Stimulated activated naive CD4-positive, alpha-beta T cell treated with Interleukin-2 at 50 U/mL for 16 hours (primary cell): Measurements from ENCODE around the gene ARHGEF7.
"Not testable (repeated sequence)": the region's sequence is repeated elsewhere in the genome, so short reads cannot be mapped to it uniquely, and the experiment has no call there.

Source experiments
- DNase-seq: peaks from one replicate; lab custom pipeline; 2025; lab: John Stamatoyannopoulos, UW

Gene ARHGEF7, protein sequence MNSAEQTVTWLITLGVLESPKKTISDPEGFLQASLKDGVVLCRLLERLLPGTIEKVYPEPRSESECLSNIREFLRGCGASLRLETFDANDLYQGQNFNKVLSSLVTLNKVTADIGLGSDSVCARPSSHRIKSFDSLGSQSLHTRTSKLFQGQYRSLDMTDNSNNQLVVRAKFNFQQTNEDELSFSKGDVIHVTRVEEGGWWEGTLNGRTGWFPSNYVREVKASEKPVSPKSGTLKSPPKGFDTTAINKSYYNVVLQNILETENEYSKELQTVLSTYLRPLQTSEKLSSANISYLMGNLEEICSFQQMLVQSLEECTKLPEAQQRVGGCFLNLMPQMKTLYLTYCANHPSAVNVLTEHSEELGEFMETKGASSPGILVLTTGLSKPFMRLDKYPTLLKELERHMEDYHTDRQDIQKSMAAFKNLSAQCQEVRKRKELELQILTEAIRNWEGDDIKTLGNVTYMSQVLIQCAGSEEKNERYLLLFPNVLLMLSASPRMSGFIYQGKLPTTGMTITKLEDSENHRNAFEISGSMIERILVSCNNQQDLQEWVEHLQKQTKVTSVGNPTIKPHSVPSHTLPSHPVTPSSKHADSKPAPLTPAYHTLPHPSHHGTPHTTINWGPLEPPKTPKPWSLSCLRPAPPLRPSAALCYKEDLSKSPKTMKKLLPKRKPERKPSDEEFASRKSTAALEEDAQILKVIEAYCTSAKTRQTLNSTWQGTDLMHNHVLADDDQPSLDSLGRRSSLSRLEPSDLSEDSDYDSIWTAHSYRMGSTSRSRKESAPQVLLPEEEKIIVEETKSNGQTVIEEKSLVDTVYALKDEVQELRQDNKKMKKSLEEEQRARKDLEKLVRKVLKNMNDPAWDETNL

DNA sequence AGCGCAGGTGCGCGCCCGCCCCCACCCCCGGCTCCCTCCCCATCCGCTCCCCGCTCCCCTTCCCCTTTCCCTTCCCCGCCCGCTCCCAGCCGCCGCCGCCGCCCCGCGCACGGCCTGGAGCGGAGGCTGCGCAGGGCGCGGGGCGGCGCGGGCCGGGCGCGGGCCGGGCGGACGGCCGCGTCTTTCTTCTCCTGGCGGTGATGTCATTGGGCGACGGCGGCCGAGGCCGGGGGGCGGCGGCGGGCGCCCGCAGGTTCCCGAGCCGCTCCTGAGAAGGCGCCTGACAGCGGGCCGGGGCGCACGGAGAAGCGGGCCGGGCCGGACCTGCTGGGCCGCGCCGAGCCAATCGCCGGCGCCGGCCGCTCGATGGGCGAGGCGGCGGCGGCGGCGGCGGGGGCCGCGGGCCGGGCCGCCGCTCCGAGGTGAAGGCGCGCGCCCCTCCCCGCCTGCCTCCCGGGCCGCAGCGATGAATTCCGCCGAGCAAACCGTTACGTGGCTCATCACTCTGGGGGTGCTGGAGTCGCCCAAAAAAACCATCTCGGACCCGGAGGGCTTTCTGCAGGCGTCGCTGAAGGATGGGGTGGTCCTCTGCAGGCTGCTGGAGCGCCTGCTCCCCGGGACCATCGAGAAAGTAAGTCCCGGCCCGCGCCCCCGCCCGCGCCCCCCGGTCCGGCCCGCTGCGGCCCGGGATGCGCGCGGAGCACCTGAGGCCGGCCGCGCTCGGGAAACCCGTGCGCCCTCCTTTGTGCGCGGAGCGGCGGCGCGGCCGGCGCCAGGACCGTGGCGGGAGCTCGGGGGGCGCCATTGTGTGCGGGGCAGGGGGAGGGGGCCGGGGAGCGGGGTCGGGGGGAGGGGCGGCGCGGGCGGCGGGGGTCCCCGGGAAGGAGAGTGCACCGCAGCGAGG is at the start of gene ARHGEF7:
TSS of gene ARHGEF7 (plus strand) at position 250 of the 904 bp plus-strand sequence. CDS start at position 467, 217 bp downstream.
- no peak for DNase-seq

DNA sequence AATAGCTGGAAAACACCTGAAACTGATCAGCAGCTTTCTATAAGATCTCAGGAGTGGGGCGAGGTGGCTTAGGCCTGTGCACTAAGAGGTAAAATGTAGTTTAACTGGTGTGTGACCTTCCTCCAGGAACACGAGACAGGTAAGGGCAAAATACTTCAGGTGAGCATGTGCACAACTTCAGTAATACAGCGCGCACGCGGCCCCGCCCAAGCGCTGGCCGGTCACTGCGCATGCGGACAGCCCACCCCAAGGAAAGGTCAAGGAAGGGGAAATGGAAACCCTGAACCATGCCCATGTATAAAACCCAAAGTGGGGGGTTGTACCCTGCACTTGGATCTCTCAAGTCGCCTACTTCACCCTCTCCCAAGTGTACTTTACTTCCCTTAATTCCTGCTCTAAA is 49.4 kb upstream of the ARHGEF7 start:
- DNase-seq, result no peak

DNA sequence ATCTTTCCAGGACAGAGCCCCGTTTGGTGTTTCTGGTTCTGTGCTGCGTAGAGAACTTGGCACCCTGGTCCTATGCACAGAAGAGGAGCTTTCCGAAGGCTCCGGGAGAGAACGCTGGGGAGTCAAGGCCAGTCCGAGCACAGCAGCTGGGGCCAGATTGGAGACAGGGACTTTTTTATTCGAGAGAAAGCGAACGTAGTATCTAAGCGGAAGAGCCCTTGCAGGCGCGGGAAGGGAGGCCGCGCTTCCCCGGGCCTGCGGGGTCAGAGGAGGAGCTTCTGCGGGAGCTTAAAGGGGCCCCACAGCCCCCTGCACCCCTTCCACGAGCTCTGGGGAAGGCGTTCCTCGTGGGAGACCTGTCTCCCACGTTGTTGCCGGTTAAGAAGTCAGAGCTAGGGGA is 48.6 kb upstream of the ARHGEF7 start:
- no peak for DNase-seq

DNA sequence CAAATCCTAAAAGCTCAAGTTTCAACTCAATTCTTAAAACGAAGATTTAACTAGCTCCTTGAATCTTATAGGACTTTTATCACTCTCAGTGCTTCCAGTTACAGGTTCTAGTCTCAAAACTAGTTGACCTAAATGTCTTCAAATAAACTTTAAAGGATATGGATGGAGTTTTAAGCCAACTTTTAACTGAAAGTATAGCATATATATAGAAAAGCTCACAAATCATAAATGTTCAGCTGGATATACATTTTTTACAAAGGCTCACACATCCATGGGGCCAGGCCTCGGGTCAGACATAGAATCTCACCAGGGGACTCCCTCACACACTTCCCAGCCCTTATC is 47.1 kb upstream of the ARHGEF7 start:
- DNase-seq, result no peak

DNA sequence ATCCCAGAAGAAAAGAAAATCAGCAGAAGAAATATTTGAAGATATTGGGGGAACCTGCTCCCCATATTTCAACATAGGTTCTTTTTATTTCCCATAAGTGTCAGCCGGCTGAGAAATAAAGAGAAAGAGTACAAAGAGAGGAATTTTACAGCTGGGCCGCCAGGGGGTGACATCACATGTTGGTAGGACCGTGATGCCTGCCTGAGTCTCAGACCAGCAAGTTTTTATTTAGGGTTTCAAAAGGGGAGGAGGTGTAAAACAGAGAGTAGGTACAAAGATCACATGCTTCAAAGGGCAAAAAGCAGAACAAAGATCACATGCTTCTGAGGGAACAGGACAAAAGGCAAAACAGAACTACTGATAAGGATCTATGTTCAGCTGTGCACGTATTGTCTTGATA is 44.0 kb upstream of the ARHGEF7 start:
- not testable (repeated sequence) for DNase-seq

DNA sequence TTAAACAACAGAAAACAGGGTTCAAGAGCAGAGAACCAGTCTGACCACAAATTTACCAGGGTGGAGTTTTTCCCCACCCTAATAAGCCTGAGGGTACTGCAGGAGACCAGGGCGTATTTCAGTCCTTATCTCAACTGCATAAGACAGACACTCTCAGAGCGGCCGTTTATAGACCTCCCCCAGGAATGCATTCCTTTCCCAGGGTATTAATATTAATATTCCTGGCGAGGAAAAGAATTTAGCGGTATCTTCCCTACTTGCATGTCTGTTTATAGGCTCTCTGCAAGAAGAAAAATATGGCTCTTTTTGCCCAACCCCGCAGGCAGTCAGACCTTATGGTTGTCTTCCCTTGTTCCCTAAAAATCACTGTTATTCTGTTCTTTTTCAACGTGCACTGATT is 43.6 kb upstream of the ARHGEF7 start:
- DNase-seq, result not testable (repeated sequence)

DNA sequence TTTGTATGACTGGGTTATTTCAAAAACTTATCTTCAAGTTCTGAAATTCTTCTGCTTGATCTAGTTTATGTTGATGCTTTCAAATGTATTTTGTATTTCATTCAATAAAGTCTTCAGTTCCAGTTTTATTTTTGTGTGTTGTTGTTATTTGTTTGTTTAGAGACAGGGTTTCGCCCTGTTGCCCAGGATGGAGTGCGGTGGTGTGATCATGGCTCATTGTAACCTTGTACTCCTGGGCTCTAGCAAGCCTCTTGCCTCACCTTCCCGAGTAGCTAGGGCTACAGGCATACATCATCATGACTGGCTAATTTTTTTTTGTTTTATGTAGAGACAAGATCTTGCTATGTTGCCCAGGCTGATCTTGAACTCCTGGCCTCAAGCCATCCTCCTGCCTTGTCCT is 40.3 kb upstream of the ARHGEF7 start:
- DNase-seq, result no peak

DNA sequence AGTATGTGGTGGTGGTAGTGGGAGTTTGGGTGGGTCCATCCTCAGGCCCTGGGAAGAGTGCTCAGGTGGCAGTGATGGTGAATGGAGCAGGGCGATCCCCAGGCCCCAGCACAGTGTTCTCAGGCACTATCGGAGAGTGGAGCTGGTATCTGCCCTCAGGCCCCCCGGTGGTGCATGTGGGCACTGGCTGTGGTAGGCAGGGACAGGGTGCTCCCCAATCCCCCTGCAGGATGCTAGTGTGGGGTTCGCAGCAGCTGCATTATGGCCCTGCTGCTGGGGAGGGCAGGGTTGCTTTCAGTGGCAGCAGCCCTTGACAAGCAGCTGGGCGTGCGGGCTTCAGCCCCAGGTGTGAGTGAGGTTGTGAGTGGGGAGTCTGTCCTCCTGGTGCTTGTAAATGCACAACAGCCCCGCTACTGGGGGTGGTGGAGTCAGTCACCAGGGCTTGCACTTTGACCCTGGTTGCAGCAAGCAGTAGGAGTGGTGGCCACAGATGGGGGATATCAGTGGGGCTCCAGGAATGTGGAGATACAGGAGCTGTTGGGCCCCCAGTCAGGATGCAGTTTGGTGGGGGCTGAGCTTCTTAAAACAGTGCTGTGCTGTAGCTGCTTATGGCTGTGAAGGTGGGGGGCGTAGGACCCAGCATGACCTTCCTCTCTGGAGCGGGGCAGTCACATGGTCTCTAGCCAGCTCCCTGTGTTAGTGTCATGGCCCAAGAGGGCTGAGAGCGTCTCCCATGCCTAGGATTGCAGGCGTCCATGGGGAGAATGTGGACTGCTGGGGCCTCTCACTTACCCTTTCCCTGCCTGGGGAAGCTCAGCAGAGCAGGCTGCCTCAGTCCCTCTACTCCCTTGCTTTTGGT is 38.7 kb upstream of the ARHGEF7 start:
- no peak for DNase-seq

DNA sequence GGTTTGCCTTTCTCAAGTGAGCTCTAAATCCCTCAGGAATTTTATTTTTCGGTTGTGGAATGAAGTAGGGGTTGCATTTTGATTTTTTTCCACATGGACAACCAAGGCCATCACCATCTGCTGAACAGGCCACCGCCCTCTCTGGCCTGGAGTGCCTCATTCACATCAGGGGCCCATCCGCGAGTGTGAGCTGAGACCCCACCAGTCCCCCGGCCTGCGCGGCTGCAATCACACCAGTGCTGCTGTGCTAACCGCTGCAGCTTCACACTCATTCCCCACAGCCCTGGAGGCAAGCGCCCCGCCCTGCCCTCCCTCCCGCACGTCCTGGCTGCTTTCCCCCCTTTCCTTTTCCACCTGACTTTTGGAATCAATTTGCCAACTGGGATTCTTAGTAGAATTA is 35.7 kb upstream of the ARHGEF7 start:
- DNase-seq, result no peak

DNA sequence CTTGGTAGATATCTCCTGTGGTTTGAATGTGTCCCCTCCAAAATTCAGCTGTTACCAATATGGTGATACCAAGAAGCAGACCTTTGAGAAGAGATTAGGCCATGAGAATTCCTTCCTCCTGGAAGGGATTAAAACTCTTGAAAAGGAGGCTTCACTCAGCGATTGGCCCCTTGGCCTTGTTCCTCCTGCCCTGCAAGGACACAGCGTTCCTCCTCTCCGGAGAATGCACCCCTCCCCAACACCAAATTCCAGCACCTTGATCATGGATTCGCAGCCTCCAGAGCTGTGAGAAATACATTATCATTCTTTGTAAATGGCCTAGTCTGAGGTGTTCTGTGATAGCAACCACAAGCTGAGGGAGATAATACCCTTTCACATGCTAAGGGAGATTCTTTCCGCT is 34.5 kb upstream of the ARHGEF7 start:
- DNase-seq, result no peak

DNA sequence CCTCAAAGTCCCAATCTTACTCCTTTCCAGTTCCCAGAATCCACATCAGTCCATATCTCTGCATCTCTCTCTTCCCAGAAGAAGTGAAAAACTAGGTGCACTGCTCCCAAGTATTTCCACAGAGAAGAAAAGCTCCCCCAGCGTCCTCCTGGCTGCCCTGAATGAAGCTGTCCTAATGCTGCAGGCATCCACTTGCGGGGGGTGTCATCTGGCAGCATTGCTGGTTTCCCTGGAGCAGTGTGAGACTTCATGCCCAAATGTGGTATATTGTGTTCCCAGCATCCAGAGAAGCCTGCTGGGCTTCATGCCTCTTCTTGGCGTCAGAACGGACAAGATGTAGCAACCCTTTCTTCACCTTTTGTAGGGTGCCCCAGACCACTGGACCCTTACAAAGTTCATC is 32.9 kb upstream of the ARHGEF7 start:
- DNase-seq, result no peak

DNA sequence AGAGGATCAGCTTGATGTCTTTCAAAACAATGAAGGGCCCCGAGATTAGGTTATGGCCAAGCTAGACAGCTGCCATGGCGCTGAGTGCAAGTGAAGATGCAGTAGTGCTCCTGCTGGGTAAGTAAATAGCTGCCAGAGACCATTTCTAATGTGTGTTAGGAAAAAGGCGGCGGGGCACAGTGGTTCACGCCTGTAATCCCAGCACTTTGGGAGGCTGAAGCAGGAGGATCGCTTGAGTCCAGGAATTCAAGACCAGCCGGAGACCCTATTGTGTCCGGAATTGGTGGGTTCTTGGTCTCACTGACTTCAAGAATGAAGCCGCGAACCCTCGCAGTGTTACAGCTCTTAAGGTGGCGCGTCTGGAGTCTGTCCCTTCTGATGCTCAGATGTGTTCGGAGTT is 32.3 kb upstream of the ARHGEF7 start:
- not testable (repeated sequence) for DNase-seq

DNA sequence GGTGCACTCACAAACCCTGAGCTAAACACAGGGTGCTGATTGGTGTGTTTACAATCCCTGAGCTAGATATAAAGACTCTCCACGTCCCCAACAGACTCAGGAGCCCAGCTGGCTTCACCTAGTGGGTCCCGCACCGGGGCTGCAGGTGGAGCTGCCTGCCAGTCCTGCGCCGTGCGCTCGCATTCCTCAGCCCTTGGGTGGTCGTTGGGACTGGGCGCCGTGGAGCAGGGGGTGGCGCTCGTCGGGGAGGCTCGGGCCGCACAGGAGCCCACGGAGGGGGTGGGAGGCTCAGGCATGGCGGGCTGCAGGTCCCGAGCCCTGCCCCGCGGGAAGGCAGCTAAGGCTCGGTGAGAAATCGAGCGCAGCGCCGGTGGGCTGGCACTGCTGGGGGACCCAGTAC is 31.4 kb upstream of the ARHGEF7 start:
- DNase-seq, result not testable (repeated sequence)

DNA sequence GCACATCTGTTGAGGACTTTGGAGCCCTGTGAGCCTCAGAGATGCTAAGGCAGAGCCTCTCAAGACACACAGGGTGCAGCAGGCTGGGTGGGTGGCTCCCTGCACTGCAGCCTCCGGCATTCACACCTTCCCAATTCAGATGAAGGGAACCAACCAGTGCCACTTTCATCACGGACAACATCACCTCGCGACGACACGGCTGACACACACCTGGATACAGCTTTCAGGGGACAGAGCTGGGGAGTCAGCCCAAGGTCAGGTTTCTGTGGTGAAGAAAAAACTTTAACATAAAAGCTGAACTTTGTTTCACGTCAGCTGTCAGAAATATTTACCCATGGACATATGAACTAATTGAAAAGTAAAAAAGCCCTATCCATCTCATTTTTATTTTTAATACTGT is 24.9 kb upstream of the ARHGEF7 start:
- no peak for DNase-seq

DNA sequence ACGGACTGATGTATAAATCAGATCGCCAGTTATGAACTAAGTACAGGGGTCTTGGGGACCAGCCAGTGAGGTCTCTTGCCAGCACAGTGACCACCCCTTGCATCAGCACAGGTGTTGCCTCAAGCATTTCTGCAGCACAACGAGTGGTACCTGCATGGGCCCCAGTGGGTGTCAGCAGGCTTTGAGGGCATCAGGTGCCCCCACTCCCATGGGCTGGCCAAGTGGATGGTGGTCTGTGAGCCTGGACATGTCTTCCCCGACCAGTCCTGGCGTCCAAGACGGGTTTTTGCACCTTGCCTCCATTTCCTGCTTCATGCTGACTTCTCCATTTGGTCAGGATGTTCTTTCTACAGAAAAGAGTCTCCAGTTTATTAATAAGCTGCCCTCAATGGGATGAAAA is 22.4 kb upstream of the ARHGEF7 start:
- no peak for DNase-seq

DNA sequence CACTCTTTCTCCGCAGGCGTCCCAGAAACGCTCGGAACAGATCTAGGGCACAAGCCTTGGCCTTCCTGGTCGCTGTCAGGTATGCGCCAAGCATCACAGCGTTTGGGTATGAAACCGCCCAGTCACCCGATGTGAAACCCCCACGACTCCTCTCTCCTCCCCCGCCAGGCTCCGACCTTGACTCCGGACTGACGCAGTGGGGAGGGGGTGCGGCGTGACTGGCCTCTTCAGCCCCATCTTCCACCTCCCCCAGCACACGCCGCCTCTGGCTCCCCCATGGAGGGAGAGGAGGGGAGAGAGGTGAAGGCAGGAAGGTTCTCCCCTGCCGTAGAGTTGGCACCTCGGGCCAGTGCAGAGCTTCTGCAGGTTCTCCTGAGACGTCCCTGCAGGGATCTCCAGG is 22.0 kb upstream of the ARHGEF7 start:
- no peak for DNase-seq

DNA sequence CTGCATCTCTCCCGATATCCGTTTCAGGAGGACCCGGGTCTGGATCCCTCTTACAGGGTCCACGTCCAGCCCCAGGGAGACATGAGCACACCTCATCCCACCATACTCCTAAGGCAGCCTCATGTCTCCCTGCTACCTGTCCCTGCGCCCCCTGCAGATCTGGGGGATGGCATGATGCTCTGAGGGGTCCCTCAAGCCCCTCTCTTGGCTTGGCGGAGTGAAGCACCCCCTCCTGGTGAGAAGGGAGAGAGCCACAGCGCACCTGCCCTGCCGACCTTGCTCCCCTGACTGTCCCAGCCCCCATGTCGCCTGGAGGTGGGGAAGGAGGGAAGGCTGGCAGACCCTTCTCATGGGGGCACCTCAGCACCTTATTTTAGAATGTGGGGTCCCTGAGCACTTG is 21.5 kb upstream of the ARHGEF7 start:
- no peak for DNase-seq

DNA sequence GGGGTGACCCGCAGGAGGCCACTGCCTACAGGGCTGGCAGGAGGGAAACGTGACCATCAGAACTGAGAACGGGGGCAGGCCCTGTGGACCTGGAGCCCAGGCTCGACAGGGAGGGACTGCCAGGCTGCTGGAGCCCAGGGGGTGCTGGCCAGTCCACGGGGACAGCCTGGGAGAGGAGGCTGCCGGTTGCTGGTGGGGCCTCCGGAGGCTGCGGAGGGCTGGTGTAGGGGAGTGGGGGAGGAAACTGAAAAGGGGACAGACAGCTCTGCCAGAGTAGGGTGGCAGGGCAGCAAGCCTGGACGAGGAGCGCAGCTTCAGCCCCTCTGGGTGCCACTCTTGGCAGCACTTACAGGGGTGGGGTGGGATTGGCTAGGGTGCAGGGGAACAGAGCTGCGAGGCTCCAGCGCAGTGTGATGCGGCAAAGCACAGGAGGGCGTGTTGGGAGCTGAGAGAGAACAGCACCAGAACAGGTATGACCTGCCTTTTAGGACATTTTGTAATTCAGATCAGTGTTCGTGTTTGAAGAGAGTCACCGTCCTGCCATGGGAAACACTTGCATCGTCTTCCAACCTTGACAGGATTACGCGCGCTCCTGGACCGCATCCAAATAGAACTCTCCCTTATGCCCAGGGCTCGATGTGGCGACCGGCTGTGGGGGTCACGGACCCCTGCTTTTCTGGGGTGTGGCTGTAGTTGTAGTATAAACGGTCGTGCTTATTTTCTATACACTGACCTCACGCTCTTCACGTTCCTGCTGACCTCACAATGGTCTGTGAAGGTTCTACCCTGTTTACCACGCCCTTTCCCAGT is 19.9 kb upstream of the ARHGEF7 start:
- DNase-seq, result no peak

DNA sequence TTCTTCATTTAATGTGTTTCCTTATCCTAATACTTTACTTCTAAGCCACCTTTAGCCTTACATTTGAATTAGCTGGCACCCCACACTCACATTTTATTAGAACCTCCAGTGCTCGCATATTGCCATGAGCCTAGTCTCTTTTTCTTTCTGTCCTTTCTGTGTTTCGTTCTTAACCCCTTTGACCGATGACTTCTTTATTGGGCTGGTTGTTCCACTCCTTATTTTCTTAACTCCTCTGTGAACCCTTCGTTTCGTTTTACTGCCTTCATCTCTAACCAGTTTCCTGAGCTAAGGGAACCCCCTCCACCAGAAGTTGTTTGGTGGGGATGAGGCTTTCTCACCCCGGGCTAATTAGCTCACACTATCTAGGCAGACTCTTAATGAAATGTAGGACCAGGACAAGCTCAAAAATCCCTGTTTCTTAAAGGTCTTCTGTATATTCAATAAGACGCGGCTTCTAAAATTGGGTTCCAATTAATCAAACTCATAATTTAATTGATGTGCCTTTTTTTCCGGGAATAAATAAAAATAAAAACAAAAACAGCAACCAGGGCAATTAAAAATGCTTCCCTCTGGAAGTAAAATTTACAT is 19.1 kb upstream of the ARHGEF7 start:
- no peak for DNase-seq

DNA sequence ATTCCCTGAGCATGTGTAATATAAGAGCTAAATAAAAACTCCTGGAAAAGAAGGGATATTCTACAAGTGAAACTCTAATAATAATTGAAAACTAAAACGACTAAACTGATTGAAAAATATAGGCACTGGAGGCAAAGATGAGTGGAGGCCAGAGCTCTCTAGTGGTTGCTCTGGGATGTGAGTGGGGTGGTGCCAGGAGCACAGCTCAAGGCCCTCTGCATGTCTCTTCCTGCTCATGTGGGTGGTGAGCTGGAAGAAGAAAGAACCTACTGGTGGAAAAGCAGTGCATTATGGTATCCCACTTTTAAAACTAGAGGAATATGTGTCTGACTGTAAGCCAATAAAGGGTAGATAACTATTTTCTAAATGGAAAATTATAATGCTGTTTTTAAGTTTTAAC is 15.8 kb upstream of the ARHGEF7 start:
- DNase-seq, result no peak
